GM18907 (cell line): ENCODE results near the gene COL5A2.

Experiments used
- ATAC-seq: cut with Tn5 transposase; IDR thresholded peaks from one replicate; pipeline ENCODE4 v1.9.1; 2021; ENCODE audit warnings: mild to moderate bottlenecking, moderate library complexity; ENCODE audit not compliant: unreplicated experiment

COL5A2 gene

GRCh38 chr2:189150033-189150432, 29.5 kb downstream of the COL5A2 start:
- no peak for ATAC-seq

DNA sequence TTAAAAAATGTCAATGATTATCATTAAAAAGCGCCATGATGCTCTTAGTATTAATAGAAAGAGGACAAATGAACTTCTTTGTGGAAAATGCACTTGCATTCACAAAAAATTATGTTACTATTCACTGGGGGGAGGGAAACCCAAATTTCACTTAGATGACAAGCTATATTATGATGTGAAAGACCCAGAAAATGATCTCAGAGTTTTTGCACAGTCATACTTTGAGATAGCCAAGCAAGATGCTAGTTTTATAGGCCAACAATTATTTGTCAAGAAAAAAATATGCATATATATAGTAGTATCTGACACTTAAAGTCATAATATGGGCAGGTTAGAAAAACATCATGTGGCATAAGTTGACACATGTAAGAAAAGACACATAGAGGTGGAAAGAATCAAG, 31.6 kb downstream of the COL5A2 start:
- no peak for ATAC-seq

DNA sequence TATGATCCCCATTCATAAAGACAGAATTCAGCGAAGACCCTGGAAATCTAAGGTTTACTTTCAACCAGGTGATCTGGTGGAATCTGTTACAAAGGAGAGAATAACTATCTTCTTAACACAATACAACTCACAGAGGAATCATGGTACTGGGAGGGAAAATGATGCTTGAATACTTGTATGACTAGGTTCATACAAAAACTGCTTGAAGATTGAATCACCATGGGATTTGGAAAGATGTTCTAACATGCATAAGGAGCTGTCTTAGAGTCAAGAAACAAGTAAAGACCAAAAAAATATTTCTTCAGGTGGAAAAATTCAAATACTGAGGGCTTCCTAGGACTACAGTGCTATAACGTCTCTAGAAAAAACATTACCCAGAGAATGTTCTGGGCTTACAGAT, 32.2 kb downstream of the COL5A2 start:
- no peak for ATAC-seq

DNA sequence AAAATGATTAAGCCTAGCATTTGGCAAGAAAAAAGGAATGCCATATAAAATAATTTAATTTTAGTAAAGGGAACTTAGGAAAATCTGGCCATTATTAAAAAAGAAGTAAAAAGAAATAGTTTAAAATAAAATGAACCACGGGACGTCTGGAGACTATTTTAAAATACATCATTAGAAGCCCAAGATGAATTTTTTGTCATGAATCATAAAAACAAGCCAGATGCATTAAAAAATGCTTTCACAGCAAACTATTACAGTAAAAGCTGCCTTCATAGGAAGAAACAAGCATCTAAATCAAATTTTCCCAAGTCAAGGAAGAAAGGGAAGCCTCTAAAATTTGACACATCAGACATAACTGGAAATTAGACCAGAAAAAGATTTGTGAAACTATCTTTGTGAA, 33.0 kb downstream of the COL5A2 start:
- no peak for ATAC-seq

DNA sequence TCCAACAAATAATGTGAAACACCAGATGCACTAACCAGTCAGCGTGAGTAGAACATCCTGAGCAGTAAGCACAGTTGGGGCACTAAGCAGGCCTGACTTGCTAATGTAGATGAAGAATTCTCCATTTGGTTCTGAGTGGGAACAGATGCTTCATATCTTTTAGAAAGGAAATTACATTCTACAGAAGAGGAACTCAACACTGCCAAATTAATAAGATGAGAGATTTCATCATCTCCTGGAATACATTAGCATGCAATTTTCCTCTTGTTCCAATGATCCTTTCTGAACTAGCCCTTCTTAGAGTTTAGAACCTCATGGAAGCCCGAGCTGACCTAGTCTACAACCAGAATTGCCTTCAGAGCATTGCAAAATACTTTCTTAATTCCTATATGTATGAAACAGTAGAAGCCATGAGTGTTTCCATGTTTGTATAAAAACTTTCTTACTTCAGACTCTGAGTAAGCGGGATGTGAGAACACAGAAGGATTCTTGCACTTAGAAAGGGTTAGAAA, 34.8 kb downstream of the COL5A2 start:
- no peak for ATAC-seq

DNA sequence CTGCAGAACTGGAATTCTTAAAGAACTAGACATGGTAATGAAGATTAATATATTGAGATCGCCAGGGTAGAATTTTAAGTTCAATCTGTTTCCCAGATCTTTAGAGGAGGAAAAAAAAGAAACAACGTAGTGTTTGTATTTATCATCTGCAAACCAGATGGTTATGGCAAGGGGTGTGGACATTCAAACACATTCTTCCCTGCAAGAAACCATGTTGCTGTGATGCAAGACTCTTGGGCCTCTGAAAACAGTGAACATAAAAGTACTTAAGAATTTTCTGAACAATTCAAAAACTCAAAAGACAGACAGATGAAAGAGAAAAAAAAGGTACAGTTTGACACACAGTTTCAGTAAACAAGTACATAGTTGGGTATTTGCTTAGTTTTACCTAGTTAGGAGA, 35.6 kb downstream of the COL5A2 start:
- no peak for ATAC-seq

DNA sequence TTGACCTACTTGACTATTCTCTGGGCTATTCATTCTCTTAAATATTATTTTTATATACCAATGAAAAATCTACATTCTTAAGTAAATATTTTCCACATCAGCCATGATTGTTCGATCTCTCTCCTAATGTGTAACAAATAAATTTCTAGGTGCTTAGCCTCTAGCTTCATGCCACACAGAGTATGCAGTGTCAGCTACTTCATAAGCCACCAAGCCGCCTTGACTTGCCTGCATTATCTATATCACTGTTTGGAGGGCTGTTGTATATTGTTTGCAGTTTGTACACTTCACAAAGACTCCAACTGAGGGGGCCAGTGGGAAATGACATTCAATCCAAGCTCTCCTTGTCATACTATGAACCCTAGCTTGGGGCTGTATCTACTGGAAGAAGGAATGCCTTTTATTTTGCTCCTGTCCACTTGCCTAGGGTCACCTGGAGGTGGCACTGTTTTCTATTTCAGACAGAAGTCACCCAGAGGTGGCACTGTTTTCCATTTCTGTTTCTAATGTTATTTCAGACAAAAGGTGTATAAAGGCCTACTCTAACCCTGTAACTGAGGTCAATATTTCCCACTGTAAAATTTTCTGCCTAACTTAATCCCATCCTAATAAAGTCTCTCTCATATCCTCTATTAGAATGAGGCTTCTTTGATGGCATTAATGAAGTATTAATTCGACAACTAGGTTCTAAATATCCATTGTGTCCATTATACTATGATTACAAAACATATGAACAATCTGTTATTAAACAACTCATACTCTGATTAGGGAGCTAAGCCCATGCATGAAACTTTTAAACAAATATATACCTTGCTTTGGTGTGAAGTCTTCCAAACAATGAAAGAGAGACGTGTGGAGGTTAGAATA, 36.4 kb downstream of the COL5A2 start:
- peak; percentile 99 for ATAC-seq

GRCh38 chr2:189138800-189139199, 40.8 kb downstream of the COL5A2 start:
- no peak for ATAC-seq

- ATAC-seq: no peak
Observed at GRCh38 chr2:189137519-189137918, 42.0 kb downstream of the COL5A2 start.

DNA sequence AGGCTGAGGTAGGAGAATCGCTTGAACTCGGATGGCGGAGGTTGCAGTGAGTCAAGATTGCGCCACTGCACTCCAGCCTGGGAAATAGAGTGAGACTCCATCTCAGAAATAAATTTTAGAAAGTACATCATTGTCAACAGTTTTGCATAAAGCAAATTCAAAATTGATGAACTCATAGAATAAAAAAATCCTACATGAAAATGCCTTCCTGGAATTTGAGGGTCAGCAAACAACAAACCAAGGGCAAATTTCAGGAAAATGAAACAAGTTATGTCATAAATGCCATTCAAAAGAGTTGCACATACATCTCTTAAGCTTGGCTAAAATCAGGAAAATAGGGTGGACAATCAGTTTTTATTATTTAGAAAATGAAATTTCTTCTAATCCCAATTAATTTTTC, 45.1 kb downstream of the COL5A2 start:
- no peak for ATAC-seq

- no peak for ATAC-seq
Observed at GRCh38 chr2:189131991-189132390, 47.6 kb downstream of the COL5A2 start.

GRCh38 chr2:189129971-189130370, 49.6 kb downstream of the COL5A2 start:
- no peak for ATAC-seq

DNA sequence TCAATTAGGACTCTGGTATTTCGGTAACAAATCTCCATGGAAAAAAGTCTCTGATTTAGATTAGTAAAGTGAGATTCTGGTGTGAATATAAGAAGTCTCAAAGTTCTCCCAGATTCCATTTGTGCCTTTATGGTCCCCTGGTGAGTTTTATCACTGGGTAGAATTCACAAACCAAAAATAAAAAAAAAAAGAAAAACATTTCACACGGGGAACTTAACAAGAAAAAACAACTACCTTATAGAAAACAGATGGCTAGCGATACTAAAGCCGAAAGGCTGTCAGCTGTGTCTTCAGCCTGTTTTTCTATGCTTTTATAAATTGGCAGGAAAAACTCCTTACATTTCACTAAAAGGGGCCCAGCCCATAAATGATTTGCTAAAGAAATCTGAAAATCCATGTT, 50.6 kb downstream of the COL5A2 start:
- ATAC-seq: no peak

GRCh38 chr2:189127756-189128155, 51.8 kb downstream of the COL5A2 start:
- ATAC-seq: no peak

DNA sequence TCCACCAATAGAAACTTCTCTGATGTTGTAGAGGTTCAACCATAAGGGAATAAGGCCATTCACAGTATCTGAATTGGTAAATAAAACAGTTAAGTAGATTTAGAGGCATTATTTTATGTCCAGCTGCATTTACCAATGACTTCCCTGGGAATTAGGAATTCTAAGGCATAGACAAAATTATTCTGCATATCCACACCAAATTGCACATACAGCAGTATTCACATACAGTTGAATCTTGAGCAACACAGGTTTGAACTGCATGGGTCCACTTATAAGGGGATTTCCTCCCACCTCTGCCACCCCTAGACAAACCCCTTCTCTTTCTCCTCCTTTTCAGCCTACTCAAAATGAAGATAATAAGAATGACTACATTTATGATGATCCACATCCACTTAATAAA, 54.4 kb downstream of the COL5A2 start:
- no peak for ATAC-seq

- no peak for ATAC-seq
Observed at GRCh38 chr2:189124175-189124574, 55.4 kb downstream of the COL5A2 start.

- ATAC-seq: no peak
Observed at GRCh38 chr2:189118386-189118785, 61.2 kb downstream of the COL5A2 start.

GRCh38 chr2:189116979-189117378, 62.6 kb downstream of the COL5A2 start:
- ATAC-seq: no peak

DNA sequence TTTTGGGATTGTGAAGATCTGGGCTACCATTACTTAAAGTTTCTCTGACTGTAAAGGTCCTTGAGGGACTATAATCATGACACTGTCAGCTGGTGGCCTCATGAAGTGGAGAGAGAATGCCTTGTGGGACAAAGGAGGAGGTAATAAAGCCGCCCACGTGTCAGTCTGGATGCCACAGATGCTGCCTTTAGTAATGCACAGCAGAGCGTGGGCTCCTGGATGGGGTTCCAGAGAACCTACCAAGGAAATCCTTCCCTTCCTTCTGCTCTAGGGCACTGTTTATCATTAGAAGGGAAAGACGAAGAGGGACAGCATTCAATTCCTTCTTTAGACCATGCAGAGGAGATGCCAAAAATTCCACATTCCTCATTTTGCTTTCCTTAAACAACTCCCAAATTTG, 63.5 kb downstream of the COL5A2 start:
- ATAC-seq: no peak

DNA sequence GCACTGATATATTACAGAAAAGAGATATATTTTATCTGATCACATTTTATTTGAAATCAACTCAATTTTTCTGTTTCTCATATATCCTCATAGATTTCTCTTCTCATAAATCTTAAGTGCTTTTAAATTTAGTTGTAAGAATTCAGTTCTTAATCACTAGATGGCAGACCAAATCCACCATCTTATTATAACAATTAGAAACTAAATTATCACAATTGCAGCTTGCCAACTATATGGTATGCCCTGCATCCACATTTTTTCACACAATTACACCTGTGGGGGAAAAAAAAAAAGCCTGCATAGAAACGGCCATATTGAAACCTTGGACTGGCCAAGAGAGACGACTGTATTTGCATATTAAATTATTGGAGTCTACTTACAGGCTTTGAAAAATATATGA, 64.4 kb downstream of the COL5A2 start:
- ATAC-seq: no peak

DNA sequence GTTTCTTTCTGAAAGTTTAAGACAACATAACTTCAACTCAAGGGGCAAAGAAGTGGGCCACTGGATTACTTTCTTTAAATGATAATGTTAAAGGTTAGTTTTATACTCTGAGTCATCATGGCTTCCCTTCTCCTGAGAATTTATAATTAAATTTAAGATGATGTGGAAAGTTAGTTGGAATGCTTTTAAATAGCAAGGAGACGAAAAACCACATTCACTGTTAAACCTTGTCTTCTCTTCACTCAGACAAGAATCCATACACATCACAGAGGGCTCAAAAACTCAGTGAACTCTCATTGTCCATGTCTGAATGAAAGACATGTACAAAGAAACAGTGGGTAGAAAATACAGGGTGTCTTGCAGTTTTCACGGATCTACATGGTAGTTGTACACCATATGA, 65.6 kb downstream of the COL5A2 start:
- no peak for ATAC-seq

DNA sequence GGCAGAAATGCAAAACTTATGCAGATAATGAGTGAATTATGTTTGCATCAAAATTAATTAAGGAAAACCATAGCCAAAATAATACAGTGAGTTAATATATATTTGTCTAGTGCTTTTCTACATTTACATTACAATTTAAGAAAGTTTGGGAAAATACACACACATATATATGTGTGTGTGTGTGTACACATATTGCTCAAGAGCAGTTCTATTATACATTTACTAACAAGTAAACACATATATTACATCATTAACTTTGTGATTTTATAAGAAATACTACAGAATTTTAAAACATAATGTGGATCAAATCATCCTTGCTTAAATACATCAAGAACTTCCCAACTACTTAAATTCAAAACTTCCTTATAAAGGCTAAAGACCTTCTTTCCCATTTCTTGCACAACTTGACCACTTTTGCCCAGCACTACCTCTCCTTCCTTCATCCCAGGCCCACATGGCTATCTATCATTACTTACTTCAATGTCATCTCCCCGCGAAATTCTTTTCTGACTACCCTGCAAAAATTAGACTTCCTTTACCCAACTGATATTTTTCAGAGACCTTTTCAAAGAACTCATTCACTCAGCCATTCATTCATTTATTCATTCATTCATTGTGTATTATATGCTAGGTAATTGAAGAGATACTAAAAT, 68.4 kb downstream of the COL5A2 start:
- no peak for ATAC-seq
